HG02885 (cell line): ENCODE data around the gene PFKL.
A peak's percentile ranks its signal among the peaks of the same experiment; 100 is the strongest.
"Not testable (repeated sequence)": the region's sequence is repeated elsewhere in the genome, so short reads cannot be mapped to it uniquely, and the experiment has no call there.

Source experiments
- ATAC-seq: cut with Tn5 transposase; IDR thresholded peaks from one replicate; pipeline ENCODE4 v1.9.1; 2021; ENCODE audit warnings: mild to moderate bottlenecking; ENCODE audit not compliant: unreplicated experiment, poor library complexity

PFKL gene

GRCh38 chr21:44337941-44338895 lies 38.4 kb downstream of the PFKL start:
- no peak for ATAC-seq

GRCh38 chr21:44338971-44339910 lies 39.4 kb downstream of the PFKL start, which contains the start of gene CFAP410:
Gene CFAP410 (minus strand): TSS chr21:44339390. CDS start chr21:44339194, 196 bp downstream.
- peak; percentile 89 for ATAC-seq

GRCh38 chr21:44341726-44342458 lies 42.0 kb downstream of the PFKL start:
- not testable (repeated sequence) for ATAC-seq

GRCh38 chr21:44342981-44343380 lies 43.1 kb downstream of the PFKL start:
- not testable (repeated sequence) for ATAC-seq

GRCh38 chr21:44344541-44345183 lies 44.8 kb downstream of the PFKL start:
- no peak for ATAC-seq

- ATAC-seq = no peak
These were observed 45.6 kb downstream of the PFKL start for GRCh38 chr21:44345495-44345894.

GRCh38 chr21:44347911-44348451 lies 48.1 kb downstream of the PFKL start:
- ATAC-seq = no peak

- no peak for ATAC-seq
These were observed 49.0 kb downstream of the PFKL start for GRCh38 chr21:44348861-44349260.

GRCh38 chr21:44349416-44349846 lies 49.6 kb downstream of the PFKL start:
- no peak for ATAC-seq

GRCh38 chr21:44349847-44350772 lies 50.3 kb downstream of the PFKL start:
- no peak for ATAC-seq

- ATAC-seq = no peak
These were observed 51.1 kb downstream of the PFKL start for GRCh38 chr21:44350773-44351481.

GRCh38 chr21:44351535-44352252 lies 51.8 kb downstream of the PFKL start:
- no peak for ATAC-seq

GRCh38 chr21:44352253-44352860 lies 52.5 kb downstream of the PFKL start:
- ATAC-seq = no peak

GRCh38 chr21:44353191-44353970 lies 53.5 kb downstream of the PFKL start, which contains the start of gene TRPM2:
Gene TRPM2 (plus strand): TSS chr21:44353621. CDS start chr21:44353701, 80 bp downstream.
- no peak for ATAC-seq

- no peak for ATAC-seq
These were observed 54.1 kb downstream of the PFKL start for GRCh38 chr21:44354001-44354405.
